PFSK-1 (cell line): ENCODE results near the gene SLC39A8.

Experiments used
- FOXP2 ChIP-seq: optimal IDR thresholded peaks from 2 replicates; pipeline ENCODE3; 2011; ENCODE audit warnings: borderline replicate concordance, control low read depth, inconsistent platforms; ENCODE audit not compliant: insufficient read depth; ENCODE audit errors: extremely low read length, extremely low read depth
- POLR2AphosphoS5 ChIP-seq: IDR thresholded peaks from 2 replicates; pipeline ENCODE4 v1.6.1; 2012; ENCODE audit warnings: low read depth, mild to moderate bottlenecking, control low read depth, low read length, moderate library complexity
- REST ChIP-seq, 2 experiments: IDR thresholded peaks; 2 replicates each; pipeline versions ENCODE4 v1.6.1 to v1.8.0; 2011 to 2012; ENCODE audit warnings: low read depth in 2 of 2, low read length in 2 of 2, control low read depth in 1 of 2, inconsistent platforms in 1 of 2, mild to moderate bottlenecking in 1 of 2, moderate library complexity in 1 of 2; ENCODE audit not compliant: insufficient read depth in 1 of 2
- SIN3A ChIP-seq: IDR thresholded peaks from 2 replicates; pipeline ENCODE4 v1.6.1; 2012; ENCODE audit warnings: mild to moderate bottlenecking, low read length, moderate library complexity, borderline replicate concordance; ENCODE audit not compliant: insufficient read depth
- TAF1 ChIP-seq: IDR thresholded peaks from 2 replicates; pipeline ENCODE4 v1.6.1; 2012; ENCODE audit warnings: low read length, control low read depth, borderline replicate concordance; ENCODE audit not compliant: insufficient read depth

The SLC39A8 gene

GRCh38 chr4:102387552-102388150 is 42.4 kb upstream of the SLC39A8 start:
- TF ChIP-seq REST (IDR thresholded peaks at IDR 0.05; ENCODE audit: insufficient read depth in 1 of 2, low read depth in 2 of 2, low read length in 2 of 2) (no peak), SIN3A (no peak), FOXP2 (no peak), TAF1 (no peak), POLR2AphosphoS5 (no peak)

GRCh38 chr4:102386966-102387365 is 41.7 kb upstream of the SLC39A8 start:
- no peak for TF ChIP-seq REST (IDR thresholded peaks at IDR 0.05; ENCODE audit: insufficient read depth in 1 of 2, low read depth in 2 of 2, low read length in 2 of 2)
- no peak for TF ChIP-seq SIN3A
- TF ChIP-seq POLR2AphosphoS5, result no peak
- TF ChIP-seq FOXP2, result no peak
- TF ChIP-seq TAF1, result no peak

GRCh38 chr4:102362922-102363432 is 17.7 kb upstream of the SLC39A8 start:
- TF ChIP-seq FOXP2, result no peak
- TF ChIP-seq SIN3A, result no peak
- no peak for TF ChIP-seq TAF1
- no peak for TF ChIP-seq REST (IDR thresholded peaks at IDR 0.05; ENCODE audit: insufficient read depth in 1 of 2, low read depth in 2 of 2, low read length in 2 of 2)
- no peak for TF ChIP-seq POLR2AphosphoS5

- TF ChIP-seq TAF1, result no peak
- no peak for TF ChIP-seq REST (IDR thresholded peaks at IDR 0.05; ENCODE audit: insufficient read depth in 1 of 2, low read depth in 2 of 2, low read length in 2 of 2)
- TF ChIP-seq FOXP2, result no peak
- TF ChIP-seq SIN3A, result no peak
- TF ChIP-seq POLR2AphosphoS5, result no peak
Observed at GRCh38 chr4:102358128-102358527, 12.8 kb upstream of the SLC39A8 start.
